ENCODE measurements around the gene ZNF672. TPM values are rescaled to one million over a fixed set of nuclear protein-coding genes. Genes with fewer than 3 reads are reported as not detected.

The ZNF672 gene
- total and polyA plus RNA-seq, 2 of the 13 experiments (the other 11 are each of a cell fraction or from before 2014, with no cell fraction given) = 17.2 to 22.9 TPM

DNA sequence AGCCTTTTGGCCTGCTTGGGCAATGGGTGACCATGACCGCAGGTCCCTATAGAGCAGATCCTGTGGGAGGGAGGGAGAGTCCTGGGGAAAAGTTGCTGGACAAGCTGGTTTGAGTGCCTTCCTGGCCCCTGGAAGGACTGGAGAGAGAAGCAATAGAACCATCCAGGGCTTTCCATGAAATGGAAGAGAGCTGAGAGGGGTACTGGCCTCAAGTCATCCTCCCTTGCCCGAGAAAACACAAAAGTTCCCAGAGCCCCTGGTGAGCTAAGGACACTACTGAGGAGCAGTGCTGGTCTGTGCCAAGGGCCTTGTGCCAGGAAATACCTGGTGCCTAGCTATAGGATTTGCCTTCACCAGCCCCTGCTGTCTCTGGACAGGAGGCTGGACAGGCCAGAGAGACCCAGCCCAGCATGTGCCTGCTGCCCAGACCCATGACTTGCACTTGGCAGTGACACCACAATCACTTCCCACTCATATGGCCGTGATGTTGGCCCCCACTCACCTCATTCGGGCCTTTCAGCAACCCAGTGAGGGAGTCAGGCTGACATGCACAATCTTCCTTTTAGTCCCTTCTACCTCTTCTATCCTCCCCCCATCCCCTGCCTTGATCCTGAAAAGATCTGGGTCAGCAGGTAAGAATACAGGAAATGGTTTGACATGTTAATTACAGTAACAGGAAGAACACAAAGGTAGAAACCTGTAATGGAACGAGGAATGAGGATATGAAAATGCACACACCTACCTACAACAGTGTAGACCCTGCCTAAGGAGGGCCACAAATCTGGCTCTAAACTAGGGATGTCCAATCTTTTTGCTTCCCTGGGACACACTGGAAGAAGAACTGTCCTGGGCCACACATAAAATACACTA is 19.3 kb upstream of the ZNF672 start:
- 93% methylated on average over 4 of the region's 5 CpGs for WGBS (ENCODE audit: low lambda C conversion rate)
- peaks cover 24% of the 10 kb centered on the region for H3K79me2 ChIP-seq (ENCODE audit: insufficient read depth, low read length)
- peaks cover 38% of the 10 kb centered on the region for H3K4me1 ChIP-seq (ENCODE audit: insufficient read depth, low read length)
- FAIRE-seq (no peak), DNase-seq (ENCODE audit: low spot score) (no peak), ATAC-seq (no peak)
- intact Hi-C loops (cut with micrococcal nuclease; ENCODE audit: unreplicated experiment) = no loop called here
- POLR2A ChIA-PET = no interaction called here
- TF ChIP-seq KLF11 (CRISPR knock-in tag; IDR thresholded peaks at IDR 0.05) (no peak), GTF3A (CRISPR knock-in tag; conservative IDR thresholded peaks at IDR 0.05) (no peak), KLF16 (CRISPR knock-in tag; IDR thresholded peaks at IDR 0.05) (no peak), CREM (IDR thresholded peaks at IDR 0.05) (no peak), CREM (CRISPR knock-in tag; IDR thresholded peaks at IDR 0.05) (no peak), ZNF343 (CRISPR knock-in tag; IDR thresholded peaks at IDR 0.05) (no peak), GABPB1 (CRISPR knock-in tag; IDR thresholded peaks at IDR 0.05) (no peak), ARNT2 (CRISPR knock-in tag; IDR thresholded peaks at IDR 0.05; ENCODE audit: low read depth) (no peak), SMAD1 (CRISPR knock-in tag; IDR thresholded peaks at IDR 0.05; ENCODE audit: borderline replicate concordance, low read depth) (no peak), IRX3 (CRISPR knock-in tag; IDR thresholded peaks at IDR 0.05; ENCODE audit: borderline replicate concordance, low read depth) (no peak), HOXA5 (CRISPR knock-in tag; IDR thresholded peaks at IDR 0.05) (no peak), EP300 (IDR thresholded peaks at IDR 0.05; ENCODE audit: low read depth in 2 of 2, low read length in 2 of 2) (no peak), EP300 (CRISPR knock-in tag; IDR thresholded peaks at IDR 0.05; ENCODE audit: borderline replicate concordance) (no peak), IKZF4 (CRISPR knock-in tag; IDR thresholded peaks at IDR 0.05; ENCODE audit: borderline replicate concordance, low read depth, not compliant biosample characterization) (no peak)
- TF ChIP-seq, protein P1, sequence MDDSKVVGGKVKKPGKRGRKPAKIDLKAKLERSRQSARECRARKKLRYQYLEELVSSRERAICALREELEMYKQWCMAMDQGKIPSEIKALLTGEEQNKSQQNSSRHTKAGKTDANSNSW (CRISPR knock-in tag; IDR thresholded peaks at IDR 0.05; ENCODE audit: borderline replicate concordance) = no peak
- TF ChIP-seq, protein P2, sequence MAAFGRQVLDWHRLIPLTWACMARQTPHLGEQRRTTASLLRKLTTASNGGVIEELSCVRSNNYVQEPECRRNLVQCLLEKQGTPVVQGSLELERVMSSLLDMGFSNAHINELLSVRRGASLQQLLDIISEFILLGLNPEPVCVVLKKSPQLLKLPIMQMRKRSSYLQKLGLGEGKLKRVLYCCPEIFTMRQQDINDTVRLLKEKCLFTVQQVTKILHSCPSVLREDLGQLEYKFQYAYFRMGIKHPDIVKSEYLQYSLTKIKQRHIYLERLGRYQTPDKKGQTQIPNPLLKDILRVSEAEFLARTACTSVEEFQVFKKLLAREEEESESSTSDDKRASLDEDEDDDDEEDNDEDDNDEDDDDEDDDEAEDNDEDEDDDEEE (CRISPR knock-in tag; IDR thresholded peaks at IDR 0.05) = no peak
- TF ChIP-seq, protein P3, sequence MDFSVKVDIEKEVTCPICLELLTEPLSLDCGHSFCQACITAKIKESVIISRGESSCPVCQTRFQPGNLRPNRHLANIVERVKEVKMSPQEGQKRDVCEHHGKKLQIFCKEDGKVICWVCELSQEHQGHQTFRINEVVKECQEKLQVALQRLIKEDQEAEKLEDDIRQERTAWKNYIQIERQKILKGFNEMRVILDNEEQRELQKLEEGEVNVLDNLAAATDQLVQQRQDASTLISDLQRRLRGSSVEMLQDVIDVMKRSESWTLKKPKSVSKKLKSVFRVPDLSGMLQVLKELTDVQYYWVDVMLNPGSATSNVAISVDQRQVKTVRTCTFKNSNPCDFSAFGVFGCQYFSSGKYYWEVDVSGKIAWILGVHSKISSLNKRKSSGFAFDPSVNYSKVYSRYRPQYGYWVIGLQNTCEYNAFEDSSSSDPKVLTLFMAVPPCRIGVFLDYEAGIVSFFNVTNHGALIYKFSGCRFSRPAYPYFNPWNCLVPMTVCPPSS (IDR thresholded peaks at IDR 0.05) = no peak
- in situ Hi-C loops (cut with HindIII; ENCODE audit: extremely low pct_ligation_motif_present, low pct_unique_long_range_greater_than_20kb) = loop anchor here (5.0 kb wide), 1 partner anchor 61 kb away; the partner anchor contains the start of gene LYPD8
- no peak overlapping the region for H3K4me3 ChIP-seq (replicated peaks in 1 of 3; ENCODE audit: insufficient read depth in 1 of 3, low read depth in 2 of 3, low read length in 3 of 3)
- BruUV-seq (replicated peaks) = no TSS peak
- no peaks in the 10 kb centered on the region for H4K20me1 ChIP-seq (ENCODE audit: insufficient read depth, low read length)
- H2AFZ ChIP-seq (ENCODE audit: low read length) = no peak overlapping the region
- peaks cover 16 to 66% of the 10 kb centered on the region in 2 experiments for H3K36me3 ChIP-seq (replicated peaks in 1 of 2; ENCODE audit: control insufficient read depth in 1 of 2, insufficient read depth in 2 of 2, low read length in 2 of 2)
- H3K9me3 ChIP-seq (ENCODE audit: low read length) = no peaks in the 10 kb centered on the region
- H3K4me2 ChIP-seq (ENCODE audit: low read depth, low read length) = no peak overlapping the region
- H3K9ac ChIP-seq (ENCODE audit: insufficient read depth, low read depth, low read length) = no peak overlapping the region
- CTCF ChIA-PET (ENCODE audit: low intra/inter-chr PET ratio, low total read pairs) = no interaction called here
- H3K27me3 ChIP-seq (ENCODE audit: control insufficient read depth in 1 of 2, insufficient read depth in 2 of 2, low read length in 2 of 2) = no peaks in the 10 kb centered on the region
- H3K27ac ChIP-seq (ENCODE audit: extremely low read length, insufficient read depth, low read length) = no peak overlapping the region

Measured in HepG2 (cell line).